Measurements from ENCODE around the gene DBNDD2.
A peak's percentile ranks its signal among the peaks of the same experiment; 100 is the strongest.

Gene DBNDD2

GRCh38 chr20:45407783-45408645 lies at the start of gene DBNDD2:
Gene DBNDD2, plus strand, starts transcription at chr20:45408289. Its CDS starts 179 bp downstream, at chr20:45408468.
- in situ Hi-C loops (cut with HindIII; ENCODE audit: low pct_unique_long_range_greater_than_20kb, low sequenced_read_pairs): no loop called here
- no peak for TF ChIP-seq JUND (IDR thresholded peaks at IDR 0.05; ENCODE audit: low read depth)

GRCh38 chr20:45359069-45359405 lies 49.1 kb upstream of the DBNDD2 start:
- DNase-seq (ENCODE audit: low read depth in 1 of 2, low spot score in 1 of 2): no peak
- in situ Hi-C loops (cut with HindIII; ENCODE audit: low pct_unique_long_range_greater_than_20kb, low sequenced_read_pairs): no loop called here
- no peak for TF ChIP-seq JUND (IDR thresholded peaks at IDR 0.05; ENCODE audit: low read depth)

More at GRCh38 chr20:45407783-45408645, at the start of gene DBNDD2:
- DNase-seq (ENCODE audit: low read depth in 1 of 2, low spot score in 1 of 2): no peak

GRCh38 chr20:45359406-45360148 lies 48.5 kb upstream of the DBNDD2 start:
- in situ Hi-C loops (cut with HindIII; ENCODE audit: low pct_unique_long_range_greater_than_20kb, low sequenced_read_pairs): no loop called here
- TF ChIP-seq JUND (IDR thresholded peaks at IDR 0.05; ENCODE audit: low read depth): no peak
- DNase-seq (ENCODE audit: low read depth in 1 of 2, low spot score in 1 of 2): no peak

- no peak for TF ChIP-seq JUND (IDR thresholded peaks at IDR 0.05; ENCODE audit: low read depth)
- no peak for DNase-seq (ENCODE audit: low read depth in 1 of 2, low spot score in 1 of 2)
- in situ Hi-C loops (cut with HindIII; ENCODE audit: low pct_unique_long_range_greater_than_20kb, low sequenced_read_pairs): no loop called here
These were observed 46.3 kb upstream of the DBNDD2 start for GRCh38 chr20:45361793-45362192.

GRCh38 chr20:45362804-45363610 lies 45.1 kb upstream of the DBNDD2 start, which contains the start of gene SYS1:
Gene SYS1, plus strand, starts transcription at chr20:45363156. Its CDS starts 376 bp downstream, at chr20:45363532.
- TF ChIP-seq JUND (IDR thresholded peaks at IDR 0.05; ENCODE audit: low read depth): no peak
- peak; percentile 96 to 99 for DNase-seq (ENCODE audit: low read depth in 1 of 2, low spot score in 1 of 2)
- in situ Hi-C loops (cut with HindIII; ENCODE audit: low pct_unique_long_range_greater_than_20kb, low sequenced_read_pairs): no loop called here

- no peak for TF ChIP-seq JUND (IDR thresholded peaks at IDR 0.05; ENCODE audit: low read depth)
- in situ Hi-C loops (cut with HindIII; ENCODE audit: low pct_unique_long_range_greater_than_20kb, low sequenced_read_pairs): no loop called here
- DNase-seq (ENCODE audit: low read depth in 1 of 2, low spot score in 1 of 2): no peak
These were observed 44.2 kb upstream of the DBNDD2 start for GRCh38 chr20:45363611-45364492.

- DNase-seq (ENCODE audit: low read depth in 1 of 2, low spot score in 1 of 2): no peak
- no peak for TF ChIP-seq JUND (IDR thresholded peaks at IDR 0.05; ENCODE audit: low read depth)
- in situ Hi-C loops (cut with HindIII; ENCODE audit: low pct_unique_long_range_greater_than_20kb, low sequenced_read_pairs): no loop called here
These were observed 42.6 kb upstream of the DBNDD2 start for GRCh38 chr20:45365444-45365970.

- DNase-seq (ENCODE audit: low read depth in 1 of 2, low spot score in 1 of 2): no peak
- no peak for TF ChIP-seq JUND (IDR thresholded peaks at IDR 0.05; ENCODE audit: low read depth)
- in situ Hi-C loops (cut with HindIII; ENCODE audit: low pct_unique_long_range_greater_than_20kb, low sequenced_read_pairs): no loop called here
These were observed 41.9 kb upstream of the DBNDD2 start for GRCh38 chr20:45366192-45366591.

- no peak for DNase-seq (ENCODE audit: low read depth in 1 of 2, low spot score in 1 of 2)
- in situ Hi-C loops (cut with HindIII; ENCODE audit: low pct_unique_long_range_greater_than_20kb, low sequenced_read_pairs): no loop called here
- no peak for TF ChIP-seq JUND (IDR thresholded peaks at IDR 0.05; ENCODE audit: low read depth)
These were observed 41.5 kb upstream of the DBNDD2 start for GRCh38 chr20:45366631-45367030.

GRCh38 chr20:45367126-45367525 lies 41.0 kb upstream of the DBNDD2 start:
- in situ Hi-C loops (cut with HindIII; ENCODE audit: low pct_unique_long_range_greater_than_20kb, low sequenced_read_pairs): no loop called here
- no peak for DNase-seq (ENCODE audit: low read depth in 1 of 2, low spot score in 1 of 2)
- TF ChIP-seq JUND (IDR thresholded peaks at IDR 0.05; ENCODE audit: low read depth): no peak

GRCh38 chr20:45368221-45368980 lies 39.7 kb upstream of the DBNDD2 start:
- TF ChIP-seq JUND (IDR thresholded peaks at IDR 0.05; ENCODE audit: low read depth): no peak
- DNase-seq (ENCODE audit: low read depth in 1 of 2, low spot score in 1 of 2): no peak
- in situ Hi-C loops (cut with HindIII; ENCODE audit: low pct_unique_long_range_greater_than_20kb, low sequenced_read_pairs): no loop called here

All from T47D (cell line).